ENCODE results near the gene CDH13.

CDH13 gene

DNA sequence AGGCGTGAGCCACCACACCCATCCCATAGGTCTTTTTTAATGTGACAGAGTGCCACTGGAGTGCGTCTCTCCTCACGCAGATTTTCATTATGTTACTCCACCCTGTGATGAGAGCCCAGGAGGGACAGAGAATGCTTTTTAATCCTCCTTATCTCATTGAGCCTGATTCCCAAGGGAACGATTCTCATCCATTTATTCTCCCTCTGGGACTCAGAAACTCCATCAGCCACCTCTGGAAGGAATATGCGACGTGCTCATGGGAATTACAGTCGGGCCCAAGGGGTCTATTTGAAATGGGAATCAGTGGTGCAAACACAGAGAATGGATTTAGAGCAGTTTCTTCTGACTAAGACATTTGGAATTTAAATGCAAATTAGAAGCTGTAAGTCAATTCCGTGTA, 1025.1 kb downstream of the CDH13 start:
- DNase-seq, result no peak

DNA sequence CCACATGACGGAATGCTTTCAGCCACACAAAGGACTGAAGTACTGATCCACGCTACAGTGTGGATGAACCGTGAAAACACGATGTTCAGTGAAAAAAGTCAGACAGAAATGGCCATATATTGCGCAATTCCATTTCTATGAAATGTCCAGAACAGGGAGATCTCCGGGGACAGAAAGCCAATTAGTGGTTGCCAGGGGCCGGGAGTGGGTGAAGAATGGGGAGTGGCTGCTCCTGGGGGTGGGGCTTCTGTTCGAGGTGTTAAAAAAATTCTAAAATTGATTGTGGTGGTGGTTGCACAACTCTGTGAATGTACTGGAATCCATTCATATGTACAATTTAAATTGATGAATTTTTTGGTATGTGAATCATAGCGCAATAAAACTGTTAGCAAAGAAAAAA, 1026.2 kb downstream of the CDH13 start:
- no peak for DNase-seq

DNA sequence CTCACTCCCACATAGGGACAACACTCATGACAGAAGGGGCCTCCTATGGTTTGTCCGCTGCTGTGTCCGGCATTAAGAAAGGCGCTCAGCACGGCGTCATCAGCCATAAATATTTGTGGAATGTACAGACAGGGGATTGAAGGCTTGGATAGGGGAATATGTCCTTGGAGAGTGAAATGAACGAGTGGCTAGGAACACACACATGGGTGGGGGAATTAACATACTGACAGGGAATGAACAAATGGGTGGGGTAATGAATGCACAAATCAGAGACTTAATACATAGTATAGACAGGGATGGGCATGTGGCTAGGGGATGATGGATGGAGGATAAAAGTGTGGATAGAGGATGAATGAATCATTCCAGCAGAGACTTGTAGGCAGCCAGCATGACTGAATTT, 1027.0 kb downstream of the CDH13 start:
- DNase-seq, result no peak

DNA sequence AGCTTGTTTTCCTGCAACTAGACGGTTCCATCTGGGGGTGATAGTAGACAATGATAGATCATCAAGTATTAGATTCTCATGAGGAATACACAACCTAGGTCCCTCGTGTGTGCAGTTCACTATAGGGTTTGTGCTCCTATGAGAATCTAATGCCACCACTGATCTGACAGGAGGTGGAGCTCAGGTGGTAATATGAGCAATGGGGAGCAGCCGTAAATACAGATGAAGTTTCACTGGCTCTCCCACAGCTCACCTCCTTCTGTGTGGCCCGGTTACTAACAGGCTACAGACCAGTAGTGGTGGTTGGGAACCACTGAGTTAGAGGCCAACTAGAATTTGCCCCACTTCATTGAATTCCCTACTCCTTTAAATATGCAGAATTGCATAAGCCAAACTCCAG, 1033.5 kb downstream of the CDH13 start:
- DNase-seq, result no peak

DNA sequence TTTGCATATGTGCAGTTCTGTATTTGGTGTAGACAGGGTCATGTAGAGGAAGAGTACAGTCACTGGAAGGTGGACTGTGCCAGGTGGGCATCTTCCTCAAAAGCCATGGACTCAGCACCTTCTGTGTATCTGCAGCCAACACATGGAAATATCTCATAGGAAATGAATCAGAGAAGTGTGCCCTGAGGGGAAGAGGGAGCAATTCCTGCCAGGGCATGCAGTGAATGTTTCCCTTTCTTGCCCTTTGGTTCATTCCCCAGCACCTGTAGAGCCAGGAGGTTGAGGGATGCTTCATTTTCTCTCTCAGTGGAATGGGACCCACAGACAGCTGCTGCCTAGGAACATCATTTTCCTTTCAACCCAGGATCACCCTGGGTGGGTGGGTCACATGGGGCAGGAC, 1034.9 kb downstream of the CDH13 start:
- DNase-seq, result no peak

DNA sequence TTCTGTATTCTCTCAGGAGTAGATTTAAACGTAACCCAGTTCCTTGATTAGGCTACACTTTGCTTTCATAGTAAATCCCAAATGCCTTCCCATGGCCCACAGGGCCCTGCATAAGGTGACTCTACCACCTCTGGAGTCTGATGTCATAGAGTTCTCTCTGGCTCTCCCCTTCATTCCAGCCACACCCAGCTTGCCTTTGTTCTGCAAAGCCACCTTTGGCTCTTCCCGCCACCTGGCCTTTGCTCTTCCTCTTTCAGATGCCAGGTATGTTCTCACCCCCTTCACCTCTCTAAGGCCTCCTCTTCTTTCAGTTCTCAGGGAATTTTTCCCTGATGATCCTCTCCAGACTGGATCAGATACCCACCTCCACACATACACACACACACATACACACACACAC, 1039.7 kb downstream of the CDH13 start:
- no peak for DNase-seq

DNA sequence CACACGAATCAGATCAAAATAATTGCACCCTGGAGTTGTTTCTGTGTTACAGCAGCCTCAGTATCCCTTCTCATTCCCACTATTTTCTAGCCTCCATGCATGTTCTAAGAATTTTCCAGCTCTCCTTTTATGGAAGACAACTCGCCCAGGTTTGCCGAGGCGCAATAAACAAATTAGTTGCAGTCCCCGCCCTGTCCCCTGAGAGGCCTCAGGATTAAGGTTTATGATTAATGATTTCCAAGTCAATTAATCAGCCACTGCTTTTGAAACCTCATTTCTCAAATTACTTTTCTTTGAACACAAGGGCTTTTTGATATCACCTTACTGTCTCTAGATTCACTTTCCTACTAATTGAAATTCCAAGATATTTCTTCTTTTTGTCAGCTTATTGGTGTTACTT, 1042.7 kb downstream of the CDH13 start:
- no peak for DNase-seq

DNA sequence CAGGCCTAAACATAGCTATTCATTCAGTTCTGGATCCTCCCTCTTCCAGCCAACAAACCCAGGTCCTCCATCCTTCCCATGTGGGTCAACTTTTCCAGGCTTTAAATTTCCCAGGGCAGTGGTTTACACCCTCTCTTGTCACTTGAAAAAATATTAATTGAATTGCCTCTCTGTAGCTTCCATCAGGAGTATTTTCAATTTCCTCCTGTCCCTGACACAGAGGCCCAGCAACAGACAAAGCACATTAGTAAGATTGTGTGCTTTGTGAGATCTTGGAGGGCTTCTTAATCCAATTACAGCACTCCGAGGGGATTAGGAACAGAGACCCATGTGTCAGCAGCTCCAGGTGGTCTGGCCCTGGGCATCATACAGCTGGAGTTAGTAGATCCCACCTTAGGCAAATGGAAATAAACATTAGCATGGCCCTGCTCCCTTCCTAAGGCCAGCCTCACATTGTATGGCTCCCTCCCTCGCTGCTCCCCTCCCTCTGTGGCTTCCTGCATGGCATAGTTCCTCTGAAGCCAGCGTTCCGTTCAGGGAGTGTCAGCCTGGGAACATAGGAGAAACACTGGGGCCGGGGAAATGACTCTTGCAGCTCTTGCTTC, 1048.3 kb downstream of the CDH13 start:
- no peak for DNase-seq

DNA sequence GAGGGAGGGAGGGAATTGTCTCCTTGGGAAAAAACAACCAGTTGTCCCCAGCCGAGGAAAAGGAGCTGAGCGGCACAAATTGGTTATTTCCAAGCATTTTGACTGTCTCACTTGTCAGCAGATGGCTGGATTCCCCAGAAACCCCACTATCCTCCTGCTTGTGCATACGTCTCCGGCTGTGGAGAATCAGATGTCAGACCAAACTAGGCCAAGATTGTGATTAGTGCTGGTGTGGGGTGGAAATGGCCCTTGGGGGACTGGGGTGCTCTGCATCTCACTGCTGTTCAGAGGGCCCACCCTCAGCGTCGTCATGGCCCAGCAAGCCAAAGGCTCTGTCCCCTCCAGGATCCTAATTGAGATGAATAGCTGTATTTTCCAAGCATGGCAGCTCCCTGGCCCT, 1049.3 kb downstream of the CDH13 start:
- no peak for DNase-seq

DNA sequence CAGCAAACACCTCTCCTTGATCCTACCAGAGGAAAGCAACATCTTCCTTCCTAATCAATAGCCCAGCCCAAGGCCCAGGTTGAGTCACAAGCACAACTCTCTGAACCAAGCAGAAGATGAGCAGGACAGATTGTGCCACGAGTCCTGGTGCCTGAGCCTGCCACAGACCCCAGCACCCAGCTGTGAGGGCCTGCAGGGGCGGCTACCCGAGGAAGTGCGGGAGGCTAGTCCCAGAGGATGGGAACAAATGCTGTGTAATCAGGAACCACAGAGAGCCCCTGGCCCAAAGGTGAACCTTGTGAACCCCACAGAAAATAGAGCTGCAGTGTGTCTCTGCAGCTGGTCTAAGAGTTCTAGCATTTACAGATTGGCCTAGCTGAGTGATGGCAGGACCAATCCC, 1054.2 kb downstream of the CDH13 start:
- no peak for DNase-seq

DNA sequence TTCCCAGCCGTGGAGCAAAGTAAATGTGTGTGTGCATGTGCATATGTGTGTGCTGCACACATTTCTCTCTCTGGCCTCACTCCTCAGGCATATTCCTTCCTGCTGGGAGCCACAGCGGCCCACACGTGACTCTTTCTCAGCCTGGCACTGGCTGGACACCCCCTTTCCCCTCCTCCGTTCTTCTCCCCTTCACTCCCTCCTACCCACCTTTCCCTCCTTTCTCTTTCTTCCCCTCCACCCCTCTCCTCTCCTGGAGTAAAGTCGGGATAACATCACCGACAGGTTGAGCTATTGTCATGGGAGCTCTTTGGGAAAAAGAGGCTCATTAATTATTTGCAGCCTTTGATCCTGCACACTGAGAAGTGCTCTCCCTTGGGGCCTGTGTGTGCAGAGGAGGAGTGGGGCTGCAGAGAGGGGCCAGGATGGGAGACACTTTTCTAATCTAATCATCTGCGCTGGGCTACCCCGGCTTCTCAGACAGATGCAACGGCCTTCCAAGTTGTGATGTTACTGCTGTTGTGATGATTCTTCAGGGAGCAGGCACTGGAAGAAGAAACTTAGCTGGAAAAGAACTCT, 1054.7 kb downstream of the CDH13 start:
- DNase-seq, result no peak

DNA sequence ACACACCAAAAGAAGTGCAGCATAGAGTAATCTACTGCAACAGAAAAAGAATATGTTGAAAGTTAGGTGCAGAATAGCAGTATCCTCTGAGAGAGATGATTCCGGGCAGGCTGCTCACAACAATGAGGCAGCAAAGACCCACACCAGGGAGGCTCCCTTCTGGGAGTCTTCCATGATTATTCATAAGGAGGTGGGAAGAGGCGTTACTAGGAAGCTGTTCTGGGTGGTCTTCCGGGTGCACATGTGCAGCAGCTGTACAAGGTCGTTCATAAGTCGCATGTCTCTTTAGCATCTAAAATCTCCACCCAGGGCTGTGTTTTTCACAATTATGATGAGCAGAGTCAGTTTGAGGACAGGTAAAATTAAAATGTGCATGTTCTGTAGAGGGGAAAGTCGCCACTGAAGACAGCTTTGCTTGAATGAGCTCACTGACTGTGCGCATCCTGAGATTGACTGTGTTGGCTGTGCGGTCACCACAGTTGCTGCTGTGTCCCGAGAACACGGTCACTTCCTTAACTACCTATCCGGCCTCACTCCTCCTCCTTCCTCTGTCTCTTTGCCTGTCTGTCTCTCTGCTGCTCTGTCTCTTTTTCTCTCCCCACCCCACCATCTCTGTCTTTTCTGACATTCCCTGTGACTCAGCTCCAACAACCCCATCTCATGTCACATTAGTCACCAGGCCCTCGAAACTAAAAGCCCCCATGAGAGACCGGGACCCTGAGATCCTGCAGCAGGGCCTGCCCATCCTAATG, 1055.5 kb downstream of the CDH13 start:
- no peak for DNase-seq

DNA sequence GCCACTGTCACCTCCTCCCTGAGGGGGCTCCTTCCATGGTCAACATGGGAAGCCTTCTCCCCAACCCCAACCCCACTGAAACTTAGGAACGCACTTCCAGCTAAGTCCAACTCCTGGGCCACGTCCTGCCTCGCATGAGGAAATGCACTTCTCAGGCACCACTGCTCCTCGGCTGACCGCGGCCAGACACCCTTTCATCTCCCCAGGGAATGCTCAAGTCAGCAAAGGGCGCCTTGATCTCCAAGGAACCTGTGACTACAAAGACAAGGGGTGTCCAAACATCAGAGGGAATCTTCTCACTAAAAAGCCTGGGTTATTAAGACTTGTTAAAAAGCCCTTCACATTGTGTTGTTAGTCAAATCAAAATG, 1056.1 kb downstream of the CDH13 start:
- DNase-seq, result no peak

DNA sequence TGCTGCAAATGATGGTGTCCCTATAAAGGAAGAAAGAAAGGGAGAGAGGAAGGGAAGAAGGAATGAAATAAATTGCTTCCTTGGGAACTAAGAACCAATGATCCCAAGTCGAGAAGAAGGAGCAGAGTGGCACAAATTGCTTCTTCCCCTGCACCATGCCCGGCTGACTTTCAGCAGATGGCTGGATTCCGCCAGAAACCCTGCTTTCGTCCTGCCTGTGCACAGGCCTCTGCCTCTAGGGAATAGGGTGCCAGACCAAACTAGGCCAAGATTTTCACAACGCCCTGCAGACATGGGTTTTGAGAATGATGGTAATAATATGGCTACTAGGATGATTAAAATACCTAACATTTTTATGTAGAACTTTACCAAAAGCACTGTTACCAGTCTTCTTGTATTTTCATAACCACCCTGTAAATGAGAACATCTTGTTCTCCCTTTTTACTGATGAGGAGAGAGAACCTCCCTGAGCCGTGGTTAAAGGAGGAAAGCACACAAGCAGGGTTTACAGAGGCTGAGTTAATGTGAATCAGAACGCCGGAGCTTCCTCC, 1058.9 kb downstream of the CDH13 start:
- DNase-seq, result no peak

DNA sequence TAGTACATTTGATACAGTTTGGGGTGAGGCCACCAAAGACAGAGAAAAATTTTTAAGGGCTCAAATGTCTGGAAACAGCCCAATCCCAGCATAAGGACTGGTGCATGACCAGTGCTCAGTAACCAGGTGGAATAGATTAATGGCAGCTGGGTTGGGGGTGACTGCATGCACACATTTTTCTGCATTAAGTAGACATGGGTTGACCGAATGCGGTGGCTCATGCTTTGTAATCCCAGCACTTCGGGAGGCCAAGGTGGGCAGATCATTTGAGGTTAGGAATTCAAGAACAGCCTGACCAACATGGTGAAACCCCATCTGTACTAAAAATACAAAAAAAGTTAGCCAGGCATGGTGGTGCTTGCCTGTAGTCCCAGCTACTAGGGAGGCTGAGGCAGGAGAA, 1060.0 kb downstream of the CDH13 start:
- no peak for DNase-seq

DNA sequence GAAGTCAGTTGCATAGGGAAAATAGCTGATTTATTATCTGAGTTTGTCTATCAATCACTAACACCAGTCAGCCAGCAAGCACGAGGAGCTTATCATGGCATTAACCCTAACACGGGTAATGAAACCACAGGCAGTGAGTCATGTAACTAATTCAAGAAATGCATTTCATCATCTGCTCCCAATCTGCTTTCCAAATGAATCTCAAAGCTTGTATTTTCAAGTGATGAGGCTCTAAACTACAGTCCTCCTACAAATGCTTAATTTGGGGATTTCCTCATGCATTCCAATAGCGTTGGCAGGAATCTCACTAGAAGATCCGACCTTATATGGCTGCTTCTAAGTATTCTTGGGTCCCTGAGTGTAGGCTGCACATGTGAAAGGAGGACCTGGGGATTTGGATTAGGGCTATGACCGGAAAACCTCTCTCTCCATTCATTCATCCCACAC, 1062.6 kb downstream of the CDH13 start:
- DNase-seq, result peak in 1 of 5 donors; percentile 29

DNA sequence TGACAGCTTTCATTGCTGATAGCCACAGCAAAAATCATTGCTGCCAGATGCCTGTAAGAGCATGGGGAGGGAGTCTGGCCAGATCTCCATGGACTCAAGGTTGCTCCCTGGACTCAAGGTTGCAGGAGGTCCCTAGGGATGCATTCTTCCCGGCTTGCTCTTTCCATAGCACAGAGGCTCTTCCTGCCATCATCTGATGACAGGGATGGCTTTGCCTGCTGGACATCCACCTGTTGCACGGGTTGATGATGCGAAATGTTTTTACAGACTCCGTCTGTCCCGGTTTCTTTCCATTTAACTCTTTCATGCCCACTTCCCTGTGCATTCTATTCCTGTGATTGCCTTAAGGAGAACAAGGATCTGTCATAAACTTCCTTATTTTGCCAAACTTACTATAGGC, 1065.5 kb downstream of the CDH13 start:
- no peak for DNase-seq

DNA sequence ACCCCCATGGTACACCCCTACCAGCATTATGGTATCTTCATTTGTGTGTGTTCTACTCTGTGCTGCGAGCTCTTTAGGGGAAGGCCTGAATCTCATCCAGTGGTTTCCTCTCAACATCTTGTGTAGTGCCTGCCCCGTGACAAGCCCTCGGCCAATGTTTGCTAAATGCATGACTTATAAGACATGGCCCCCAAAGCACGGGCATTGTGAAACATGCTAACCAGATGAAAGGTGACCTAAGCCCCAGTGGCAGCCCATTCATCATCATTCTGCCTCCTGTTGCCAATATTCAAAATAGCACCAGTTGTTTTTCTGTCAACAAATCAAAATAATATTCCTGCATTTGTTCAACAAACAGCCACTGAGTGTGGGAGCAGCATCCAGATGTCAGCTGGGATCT, 1072.2 kb downstream of the CDH13 start:
- DNase-seq, result no peak

DNA sequence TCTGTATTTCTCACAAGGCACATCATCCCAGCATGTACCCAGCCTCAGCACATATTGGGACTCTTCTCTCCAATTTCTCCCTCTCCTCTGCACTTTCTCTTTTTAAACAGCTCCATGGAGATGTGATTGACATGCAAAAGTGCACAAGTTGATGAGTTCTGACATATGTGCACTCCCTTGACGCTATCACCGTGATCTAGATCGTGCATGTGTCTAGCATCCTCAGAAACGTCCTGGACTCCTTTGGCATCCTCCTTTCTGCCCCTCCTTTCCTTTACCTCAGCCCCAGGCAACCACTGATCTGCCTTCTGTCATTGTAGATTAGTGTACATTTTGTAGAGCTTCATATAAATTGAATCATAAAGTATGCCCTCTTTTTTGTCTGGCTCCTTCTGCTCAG, 1073.0 kb downstream of the CDH13 start:
- no peak for DNase-seq

DNA sequence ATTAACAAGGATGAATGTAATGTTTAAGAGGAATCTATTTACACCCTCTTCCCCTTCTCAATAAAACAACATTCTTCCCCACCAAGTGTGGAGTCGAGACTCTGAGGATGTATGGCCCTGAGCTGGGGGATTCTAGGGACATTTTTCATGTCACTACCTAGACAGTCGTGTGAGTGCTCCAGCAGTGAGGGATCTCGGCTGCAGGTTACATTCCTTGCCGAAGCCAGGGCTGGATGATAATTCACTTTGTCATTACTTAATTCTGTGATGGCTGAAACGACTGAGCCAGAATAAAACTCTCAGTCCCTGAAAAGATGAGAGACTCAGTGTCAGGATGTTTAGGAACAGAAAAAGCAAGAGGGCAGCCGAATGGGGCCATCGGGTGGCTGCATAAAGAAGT, 1074.1 kb downstream of the CDH13 start:
- DNase-seq, result no peak

DNA sequence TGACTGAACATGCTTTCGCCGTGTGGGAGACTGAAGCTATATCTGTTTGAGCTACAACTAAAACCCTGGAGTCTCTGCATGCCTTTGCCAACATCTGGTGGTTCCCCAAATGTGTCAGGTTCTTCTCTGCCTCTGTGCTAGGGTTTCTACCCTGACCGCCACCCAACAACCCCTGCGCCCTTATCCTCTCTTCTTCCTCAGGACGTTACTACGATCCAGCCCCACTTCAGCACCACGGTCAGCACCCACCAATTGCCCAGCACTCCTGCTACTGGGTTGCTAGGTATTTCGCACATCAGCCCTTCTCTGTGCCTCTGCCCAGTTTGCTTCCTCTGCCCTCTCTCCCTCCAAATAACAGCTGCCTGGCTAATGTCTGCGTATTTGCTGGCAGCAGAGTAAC, 1074.7 kb downstream of the CDH13 start:
- peak in 1 of 5 donors; percentile 1 for DNase-seq

DNA sequence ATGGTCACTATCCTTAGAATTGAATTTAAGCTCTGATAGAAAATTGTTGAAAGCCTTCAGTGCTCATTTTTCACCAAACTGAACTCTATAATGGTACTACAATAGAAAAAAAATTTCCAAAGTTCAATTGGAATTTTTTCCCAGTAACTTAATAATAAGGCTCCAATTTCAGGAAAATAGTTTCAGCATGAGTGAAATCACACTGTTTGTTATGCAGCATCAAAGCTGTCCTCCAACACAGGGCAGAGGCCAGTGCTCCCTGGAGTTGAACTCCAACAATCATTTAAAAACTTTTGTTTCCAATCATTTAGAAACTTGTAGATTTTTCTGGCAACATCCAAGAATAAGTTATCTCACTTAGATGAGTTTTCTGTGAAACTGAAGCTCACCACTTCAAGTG, 1077.9 kb downstream of the CDH13 start:
- no peak for DNase-seq

DNA sequence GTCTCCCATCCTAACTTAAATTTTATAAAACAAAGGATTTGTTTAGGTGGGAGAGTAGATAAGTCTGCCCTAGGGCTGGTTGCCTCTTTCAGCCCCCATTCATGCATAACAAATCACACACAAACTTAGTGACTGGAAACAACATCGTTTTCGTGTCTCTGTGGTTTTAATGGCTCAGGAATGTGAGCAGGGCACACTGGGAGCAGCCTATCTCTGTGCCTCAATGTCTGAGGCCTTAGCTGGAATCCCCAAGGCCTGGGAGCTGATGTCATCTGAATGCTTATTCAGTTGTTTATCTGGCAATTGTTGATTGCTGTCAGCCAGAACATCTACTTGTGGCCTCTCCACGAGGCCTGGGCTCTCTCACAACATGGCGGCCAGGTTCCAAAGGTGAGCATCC, 1079.1 kb downstream of the CDH13 start:
- no peak for DNase-seq

DNA sequence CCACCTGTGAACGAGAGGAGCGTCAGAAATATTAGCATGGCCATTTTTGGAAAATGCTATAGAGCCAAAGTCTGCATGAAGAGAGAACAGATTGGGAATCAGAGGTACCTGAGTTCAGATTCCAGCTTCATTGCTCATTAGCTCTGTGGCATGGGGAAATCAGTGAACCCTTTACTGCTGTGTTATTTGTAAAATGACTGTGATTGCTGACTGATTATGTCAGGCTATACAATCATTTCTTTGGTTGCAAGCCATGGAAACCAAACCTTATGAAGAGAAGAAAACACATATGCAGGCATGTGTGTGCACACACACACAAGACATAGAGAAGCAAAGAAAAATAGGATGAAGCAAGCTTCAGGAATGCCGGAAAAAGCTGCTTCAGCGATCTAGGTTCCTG, 1079.6 kb downstream of the CDH13 start:
- DNase-seq, result no peak

All from T-helper 1 cell (primary cell).